GM12878 (cell line): ENCODE data around the gene ULK1. TPM values are rescaled to one million over a fixed set of nuclear protein-coding genes. Genes with fewer than 3 reads are reported as not detected.

ENCODE experiments used
- ATAC-seq: fragments of 200-7000 bp; cut with Tn5 transposase; 3 replicates; pipeline ENCODE4 v1.9.1; 2020; ENCODE audit warnings: mild to moderate bottlenecking, moderate library complexity
- BruUV-seq: library from RNA; stranded (reverse); fragments of 400-500 nt; replicated peaks from 2 replicates; lab custom pipeline; 2021; lab: Mats Ljungman, UMichigan
- CTCF ChIA-PET: fragments of 300-600 bp; sonication (Branson Sonifier 250); formaldehyde crosslinking; extraction: SDS; loops from one replicate; lab custom pipeline; 2021; ENCODE audit warnings: inconsistent platforms; lab: Yijun Ruan, JAX
- POLR2A ChIA-PET: fragments of 350-600 bp; formaldehyde crosslinking; extraction: SDS; loops from one replicate; lab custom pipeline; 2021; ENCODE audit warnings: inconsistent platforms; lab: Charles Lee
- RAD21 ChIA-PET: fragments of 300-600 bp; sonication (Branson Sonifier 250); formaldehyde crosslinking; loops from one replicate; lab custom pipeline; 2023; ENCODE audit warnings: antibody characterized with exemption; ENCODE audit not compliant: unreplicated experiment; lab: Charles Lee
- SMC1A ChIA-PET: fragments of 300-600 bp; sonication (Branson Sonifier 250); formaldehyde crosslinking; loops from one replicate; lab custom pipeline; 2023; ENCODE audit not compliant: unreplicated experiment, uncharacterized antibody; lab: Charles Lee
- DNase-seq: peaks from one replicate; pipeline ENCODE4 v3.0.0-alpha.2; 2011; ENCODE audit warnings: low read depth, low spot score
- FAIRE-seq: peaks from 3 replicates; lab custom pipeline; 2011; peaks lifted over from hg19 to GRCh38; lab: Jason Lieb, UNC
- H2AFZ ChIP-seq: 2 replicates; pipeline ENCODE4 v1.6.0; 2011; ENCODE audit warnings: low read depth, low read length, control low read depth; ENCODE audit not compliant: control insufficient read depth
- H3K27ac ChIP-seq: 2 replicates; pipeline ENCODE4 v1.5.1; 2011; ENCODE audit warnings: control low read depth; ENCODE audit not compliant: control insufficient read depth, insufficient read depth
- H3K27me3 ChIP-seq, 2 experiments: replicated peaks in 1 of 2; 2 replicates each; pipeline versions ENCODE4 v1.6.0 to v1.6.1; 2011; ENCODE audit warnings: low read length in 1 of 2; ENCODE audit not compliant: control insufficient read depth in 2 of 2, insufficient read depth in 2 of 2
- H3K36me3 ChIP-seq, 2 experiments: 2 replicates each; pipeline ENCODE4 v1.5.1; 2011; ENCODE audit warnings: low read length in 1 of 2; ENCODE audit not compliant: control insufficient read depth in 2 of 2, insufficient read depth in 2 of 2
- H3K4me1 ChIP-seq: 2 replicates; pipeline ENCODE4 v1.6.1; 2011; ENCODE audit warnings: mild to moderate bottlenecking, low read length, moderate library complexity, mixed read lengths; ENCODE audit not compliant: control insufficient read depth, insufficient read depth
- H3K4me2 ChIP-seq: 2 replicates; pipeline ENCODE4 v1.6.0; 2011; ENCODE audit warnings: control low read depth; ENCODE audit not compliant: control insufficient read depth, insufficient read depth
- H3K4me3 ChIP-seq: fragments of 200-600 bp; sonication (generic); 2 replicates; pipeline ENCODE4 v1.5.1; 2016
- H3K79me2 ChIP-seq: 2 replicates; pipeline ENCODE4 v1.6.0; 2011; ENCODE audit warnings: low read length; ENCODE audit not compliant: control insufficient read depth, insufficient read depth
- H3K9ac ChIP-seq: 2 replicates; pipeline ENCODE4 v1.8.0; 2011; ENCODE audit warnings: low read length, control low read depth, mixed read lengths; ENCODE audit not compliant: control insufficient read depth, insufficient read depth
- H3K9me3 ChIP-seq: replicated peaks from 3 replicates; pipeline ENCODE4 v1.5.1; 2011; ENCODE audit warnings: mild to moderate bottlenecking, low read length; ENCODE audit not compliant: control insufficient read depth, insufficient read depth
- H4K20me1 ChIP-seq: 2 replicates; pipeline ENCODE4 v1.6.0; 2011; ENCODE audit not compliant: control insufficient read depth, insufficient read depth
- BCL3 ChIP-seq: IDR thresholded peaks from 2 replicates; pipeline ENCODE4 v1.6.1; 2011; ENCODE audit warnings: borderline replicate concordance, low read depth, mild to moderate bottlenecking, moderate library complexity, low read length; ENCODE audit not compliant: insufficient read depth, poor library complexity, severe bottlenecking
- EGR1 ChIP-seq, 2 experiments: IDR thresholded peaks; 1 replicate in 1 of 2; 2 replicates in 1 of 2; pipeline ENCODE4 v1.6.1; 2011 to 2012; ENCODE audit warnings: low read depth in 2 of 2, low read length in 2 of 2, borderline replicate concordance in 1 of 2, mild to moderate bottlenecking in 1 of 2, moderate library complexity in 1 of 2
- FOS ChIP-seq: IDR thresholded peaks from 3 replicates; pipeline ENCODE4 v1.6.1; 2011; ENCODE audit warnings: borderline replicate concordance; ENCODE audit not compliant: insufficient read length; ENCODE audit errors: extremely low read depth
- HDGF ChIP-seq: fragments of 450-650 bp; IDR thresholded peaks from 2 replicates; pipeline ENCODE4 v1.6.1; 2016; ENCODE audit warnings: antibody characterized with exemption
- NRF1 ChIP-seq: conservative IDR thresholded peaks from 2 replicates; pipeline ENCODE4 v1.6.1; 2011; ENCODE audit warnings: mild to moderate bottlenecking, low read depth, low read length, improper control_type of control experiment
- PAX5 ChIP-seq: IDR thresholded peaks from 2 replicates; pipeline ENCODE4 v1.6.1; 2011; ENCODE audit warnings: low read depth, low read length, borderline replicate concordance
- RFX5 ChIP-seq: IDR thresholded peaks from 2 replicates; pipeline ENCODE4 v1.6.1; 2011; ENCODE audit warnings: low read depth, low read length, improper control_type of control experiment
- SIX5 ChIP-seq: IDR thresholded peaks from 2 replicates; pipeline ENCODE4 v1.6.1; 2011; ENCODE audit warnings: mild to moderate bottlenecking, low read depth, low read length, moderate library complexity; ENCODE audit not compliant: severe bottlenecking
- SREBF2 ChIP-seq: IDR thresholded peaks from 2 replicates; pipeline ENCODE4 v1.6.1; 2012; ENCODE audit warnings: mild to moderate bottlenecking, low read length
- STAT1 ChIP-seq: fragments of 450-650 bp; conservative IDR thresholded peaks from 2 replicates; pipeline ENCODE4 v1.6.1; 2014; ENCODE audit warnings: antibody characterized with exemption, mild to moderate bottlenecking
- TCF7 ChIP-seq: IDR thresholded peaks from 2 replicates; pipeline ENCODE4 v1.6.1; 2014; ENCODE audit warnings: antibody characterized with exemption, borderline replicate concordance
- ZBED1 ChIP-seq: IDR thresholded peaks from 2 replicates; pipeline ENCODE4 v1.6.1; 2016; ENCODE audit warnings: borderline replicate concordance
- WGBS: methylation state at CpG from one replicate; pipeline ENCODE4 v1.1.6; 2016; ENCODE audit warnings: low lambda C conversion rate; ENCODE audit not compliant: insufficient replicate concordance, insufficient coverage; ENCODE audit errors: missing lambda C conversion rate; 5-methylcytosine and 5-hydroxymethylcytosine counted together
- in situ Hi-C: fragments of 300-500 bp; cut with MboI; formaldehyde crosslinking; loops from 9 replicates; pipeline ENCODE4 v1.14.3; 2018; ENCODE audit warnings: mixed read lengths
- intact Hi-C: fragments of 100-400 bp; cut with micrococcal nuclease; formaldehyde crosslinking; loops from one replicate; pipeline ENCODE4 v1.14.2; 2022; ENCODE audit not compliant: unreplicated experiment
- polyA plus RNA-seq, 11 experiments: library from polyadenylated mRNA; depleted of rRNA in 4 of 11; unstranded in 6 of 11; stranded (reverse) in 5 of 11; fragments of >200 nt; fragmentation: Nextera tagmentation in 4 of 11; fragmentation: Illumina TruSeq in 1 of 11; extraction: Ambion mirVana in 4 of 11; extraction: Trizol in 1 of 11; gene quantifications; 1 replicate in 1 of 11; 2 replicates in 10 of 11; pipeline versions ENCODE4 v1.2.1 to v1.2.3, GENCODE V29; 2011 to 2016; ENCODE audit warnings: inconsistent platforms in 2 of 11, missing spikeins in 2 of 11, low read depth in 1 of 11
- total RNA-seq, 4 experiments: library from RNA; depleted of rRNA in 3 of 4; stranded (reverse); fragments of >200 nt in 3 of 4; fragmentation: Illumina TruSeq in 1 of 4; extraction: Trizol in 1 of 4; gene quantifications; 2 replicates each; pipeline versions ENCODE4 v1.2.1 to v1.2.3, GENCODE V29; 2013 to 2021

ULK1 gene
- total and polyA plus RNA-seq, 10 of the 15 experiments (the other 5 are each of a cell fraction or from before 2014, with no cell fraction given), result 0.13 to 14.1 (median 1.5) TPM

- TF ChIP-seq BCL3, result no peak
- no peak for TF ChIP-seq STAT1
- TF ChIP-seq NRF1, result no peak
- TF ChIP-seq ZBED1, result no peak
- TF ChIP-seq EGR1 (IDR thresholded peaks at IDR 0.05; ENCODE audit: borderline replicate concordance in 1 of 2, low read depth in 2 of 2, low read length in 2 of 2), result no peak
- TF ChIP-seq HDGF, result no peak
- no peak for TF ChIP-seq TCF7
- TF ChIP-seq, all 136 proteins: peak for 0
Observed at GRCh38 chr12:131900397-131900796, 6.0 kb downstream of the ULK1 start (continued).

GRCh38 chr12:131901431-131902331 lies 7.3 kb downstream of the ULK1 start:
- Histone ChIP-seq H3K79me2 (no peaks in the 10 kb centered on the region), H3K9me3 (no peaks in the 10 kb centered on the region), H3K36me3 (no peaks in the 10 kb centered on the region), H3K27me3 (no peaks in the 10 kb centered on the region), H4K20me1 (no peaks in the 10 kb centered on the region; the same call in 1 of the 2 replicates), H3K4me2 (no peak overlapping the region), H3K4me1 (peaks cover 1% of the 10 kb centered on the region; the same call in 1 of the 2 replicates), H3K9ac (no peak overlapping the region), H2AFZ (no peak overlapping the region), H3K27ac (no peak overlapping the region), H3K4me3 (no peak overlapping the region)
- SMC1A ChIA-PET, result no interaction called here
- intact Hi-C loops (no loop called here), in situ Hi-C loops (no loop called here)
- POLR2A ChIA-PET, result no interaction called here
- FAIRE-seq, result no peak
- no TSS peak for BruUV-seq
- 81% methylated on average over 29 of the region's 30 CpGs for WGBS
- CTCF ChIA-PET, result no interaction called here
- TF ChIP-seq PAX5, result no peak
- no peak for TF ChIP-seq SIX5
- no peak for TF ChIP-seq SREBF2
- TF ChIP-seq FOS, result no peak
- no peak for TF ChIP-seq RFX5
- TF ChIP-seq TCF7, result no peak
- RAD21 ChIA-PET, result no interaction called here
- no peak for DNase-seq
- ATAC-seq, result no peak
